Smooth muscle cell (in vitro differentiated cells): ENCODE measurements around the gene FKBP5. TPM values are rescaled to one million over a fixed set of nuclear protein-coding genes. Genes with fewer than 3 reads are reported as not detected.

ENCODE experiments used
- DNase-seq: peaks from one replicate; lab custom pipeline; 2025; ENCODE audit not compliant: unreplicated experiment; lab: John Stamatoyannopoulos, UW
- H2AFZ ChIP-seq: fragments of 200-600 bp; sonication (generic); 2 replicates; pipeline ENCODE4 v1.6.0; 2016; ENCODE audit warnings: antibody characterized with exemption, low read depth, mild to moderate bottlenecking
- H3F3A ChIP-seq: fragments of 200-600 bp; sonication (generic); 2 replicates; pipeline ENCODE4 v1.6.0; 2017; ENCODE audit warnings: antibody characterized with exemption, low read depth
- H3K27ac ChIP-seq: fragments of 200-600 bp; sonication (generic); 2 replicates; pipeline ENCODE4 v1.5.1; 2016; ENCODE audit warnings: low read depth, mild to moderate bottlenecking
- H3K27me3 ChIP-seq: fragments of 200-600 bp; sonication (generic); 2 replicates; pipeline ENCODE4 v1.6.1; 2016; ENCODE audit warnings: low read depth, mild to moderate bottlenecking
- H3K36me3 ChIP-seq: fragments of 200-600 bp; sonication (generic); 2 replicates; pipeline ENCODE4 v1.5.1; 2016; ENCODE audit warnings: low read depth
- H3K4me1 ChIP-seq: fragments of 200-600 bp; sonication (generic); 2 replicates; pipeline ENCODE4 v1.5.1; 2016; ENCODE audit warnings: low read depth
- H3K4me2 ChIP-seq: fragments of 200-600 bp; sonication (generic); 2 replicates; pipeline ENCODE4 v1.6.0; 2016; ENCODE audit warnings: mild to moderate bottlenecking
- H3K4me3 ChIP-seq: fragments of 200-600 bp; sonication (generic); 2 replicates; pipeline ENCODE4 v1.5.1; 2016; ENCODE audit warnings: mild to moderate bottlenecking
- H3K79me2 ChIP-seq: fragments of 200-600 bp; sonication (generic); 2 replicates; pipeline ENCODE4 v1.6.0; 2016; ENCODE audit warnings: low read depth, mild to moderate bottlenecking
- H3K9ac ChIP-seq: fragments of 200-600 bp; sonication (generic); 2 replicates; pipeline ENCODE4 v1.6.0; 2016; ENCODE audit warnings: low read depth
- H3K9me3 ChIP-seq: fragments of 200-600 bp; sonication (generic); replicated peaks from 2 replicates; pipeline ENCODE4 v1.5.1; 2016; ENCODE audit warnings: low read depth
- H4K20me1 ChIP-seq: fragments of 200-600 bp; sonication (generic); 2 replicates; pipeline ENCODE4 v1.6.0; 2016; ENCODE audit warnings: low read depth
- CTCF ChIP-seq: fragments of 200-600 bp; sonication (generic); IDR thresholded peaks from 2 replicates; pipeline ENCODE4 v1.5.1; 2017; ENCODE audit warnings: borderline replicate concordance, mild to moderate bottlenecking, antibody characterized with exemption; ENCODE audit not compliant: insufficient read depth, poor library complexity, severe bottlenecking
- WGBS: methylation state at CpG from one replicate; pipeline ENCODE4 v1.1.7; 2016; ENCODE audit warnings: low lambda C conversion rate; 5-methylcytosine and 5-hydroxymethylcytosine counted together
- polyA plus RNA-seq: library from polyadenylated mRNA; unstranded; fragments of >200 nt; fragmentation: Nextera tagmentation; extraction: Ambion mirVana; gene quantifications from 2 replicates; pipeline ENCODE4 v1.2.1, GENCODE V29; 2016
- total RNA-seq: library from RNA; depleted of rRNA; stranded (reverse); fragments of >200 nt; gene quantifications from 2 replicates; pipeline ENCODE4 v1.2.3, GENCODE V29; 2014

FKBP5 gene
- total and polyA plus RNA-seq, 2 experiments from 2014 or later: 0.85 to 3.8 TPM

GRCh38 chr6:35724471-35724870 lies 35.8 kb upstream of the FKBP5 start:
- Histone ChIP-seq H2AFZ (no peak overlapping the region), H4K20me1 (no peaks in the 10 kb centered on the region), H3K9me3 (no peaks in the 10 kb centered on the region), H3K27ac (no peak overlapping the region), H3K36me3 (no peaks in the 10 kb centered on the region), H3K4me2 (no peak overlapping the region), H3K4me1 (peaks cover 25% of the 10 kb centered on the region), H3F3A (peaks cover under 1% of the 10 kb centered on the region), H3K27me3 (no peaks in the 10 kb centered on the region), H3K9ac (no peak overlapping the region), H3K79me2 (no peaks in the 10 kb centered on the region), H3K4me3 (no peak overlapping the region)
- no peak for TF ChIP-seq CTCF
- WGBS: 79% methylated on average over 2 of the region's 2 CpGs
- DNase-seq: no peak

GRCh38 chr6:35724059-35724458 lies 35.3 kb upstream of the FKBP5 start:
- no peak for DNase-seq
- Histone ChIP-seq H3K4me2 (no peak overlapping the region), H2AFZ (no peak overlapping the region), H3K27ac (no peak overlapping the region), H3F3A (peaks cover 5% of the 10 kb centered on the region), H4K20me1 (no peaks in the 10 kb centered on the region), H3K36me3 (no peaks in the 10 kb centered on the region), H3K9me3 (no peaks in the 10 kb centered on the region), H3K9ac (no peak overlapping the region), H3K27me3 (no peaks in the 10 kb centered on the region), H3K4me1 (peaks cover 30% of the 10 kb centered on the region), H3K79me2 (no peaks in the 10 kb centered on the region), H3K4me3 (no peak overlapping the region)
- WGBS: 89% methylated on average over 4 of the region's 4 CpGs
- no peak for TF ChIP-seq CTCF

GRCh38 chr6:35723587-35723986 lies 34.9 kb upstream of the FKBP5 start:
- Histone ChIP-seq H2AFZ (no peak overlapping the region), H3K4me2 (no peak overlapping the region), H3K9me3 (no peaks in the 10 kb centered on the region), H3K27ac (no peak overlapping the region), H3K27me3 (no peaks in the 10 kb centered on the region), H3K36me3 (no peaks in the 10 kb centered on the region), H3F3A (peaks cover 5% of the 10 kb centered on the region), H3K4me1 (peaks cover 34% of the 10 kb centered on the region), H4K20me1 (no peaks in the 10 kb centered on the region), H3K9ac (no peak overlapping the region), H3K4me3 (no peak overlapping the region), H3K79me2 (no peaks in the 10 kb centered on the region)
- 88% methylated on average over 2 of the region's 2 CpGs for WGBS
- TF ChIP-seq CTCF: no peak
- DNase-seq: no peak

- Histone ChIP-seq H3K4me1 (peaks cover 37% of the 10 kb centered on the region), H4K20me1 (no peaks in the 10 kb centered on the region), H3K4me3 (no peak overlapping the region), H3K27me3 (no peaks in the 10 kb centered on the region), H2AFZ (no peak overlapping the region), H3K27ac (no peak overlapping the region), H3K79me2 (no peaks in the 10 kb centered on the region), H3K9ac (no peak overlapping the region), H3K4me2 (no peak overlapping the region), H3K36me3 (no peaks in the 10 kb centered on the region), H3K9me3 (no peaks in the 10 kb centered on the region), H3F3A (peaks cover 5% of the 10 kb centered on the region)
- no peak for TF ChIP-seq CTCF
- no peak for DNase-seq
- WGBS: 89% methylated on average over 10 of the region's 10 CpGs
These were observed 33.5 kb upstream of the FKBP5 start for GRCh38 chr6:35722121-35722761.
